ENCODE data around the gene RAB11FIP4. TPM values are rescaled to one million over a fixed set of nuclear protein-coding genes. Genes with fewer than 3 reads are reported as not detected.
A peak's percentile ranks its signal among the peaks of the same experiment; 100 is the strongest.

RAB11FIP4 gene
- total and polyA plus RNA-seq, 2 of the 13 experiments (the other 11 are each of a cell fraction or from before 2014, with no cell fraction given), result 28.0 to 89.3 TPM

DNA sequence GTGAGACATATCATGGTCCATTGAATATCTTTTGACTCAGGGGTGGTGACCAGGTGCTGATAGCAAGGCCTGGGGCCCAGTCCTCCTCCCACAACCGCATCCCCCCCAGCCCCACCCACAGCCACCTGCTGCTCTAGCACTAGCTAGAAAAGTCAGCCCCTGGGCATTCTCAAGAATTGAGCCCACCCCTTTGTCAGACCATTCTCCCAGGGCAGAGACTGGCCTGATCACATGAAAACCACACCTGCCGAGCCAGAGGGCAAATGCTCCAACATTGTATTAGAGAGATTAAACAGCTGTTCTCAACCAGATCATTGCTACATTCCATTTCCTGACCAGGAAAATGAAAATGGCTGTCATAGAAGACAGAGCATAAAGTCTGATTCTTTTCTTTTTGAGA, 62.4 kb downstream of the RAB11FIP4 start:
- ChIA-PET CTCF (ENCODE audit: low intra/inter-chr PET ratio, low total read pairs) (no interaction called here), POLR2A (interaction anchor here (0.6 to 0.7 kb wide), 2 partner anchors 36 to 64 kb away, joined by 3 read pairs; no protein-coding TSS in a partner anchor)
- FAIRE-seq, result no peak
- Histone ChIP-seq H3K9ac (ENCODE audit: insufficient read depth, low read depth, low read length) (no peak overlapping the region), H3K27ac (ENCODE audit: extremely low read length, insufficient read depth, low read length) (no peak overlapping the region), H2AFZ (ENCODE audit: low read length) (no peak overlapping the region), H3K27me3 (ENCODE audit: control insufficient read depth in 1 of 2, insufficient read depth in 2 of 2, low read length in 2 of 2) (no peaks in the 10 kb centered on the region), H3K4me1 (ENCODE audit: insufficient read depth, low read length) (peaks cover 53% of the 10 kb centered on the region), H3K79me2 (ENCODE audit: insufficient read depth, low read length) (no peaks in the 10 kb centered on the region), H3K4me2 (ENCODE audit: low read depth, low read length) (no peak overlapping the region), H3K9me3 (ENCODE audit: low read length) (no peaks in the 10 kb centered on the region), H4K20me1 (ENCODE audit: insufficient read depth, low read length) (no peaks in the 10 kb centered on the region), H3K4me3 (replicated peaks in 1 of 3; ENCODE audit: insufficient read depth in 1 of 3, low read depth in 2 of 3, low read length in 3 of 3) (no peak overlapping the region), H3K36me3 (replicated peaks in 1 of 2; ENCODE audit: control insufficient read depth in 1 of 2, insufficient read depth in 2 of 2, low read length in 2 of 2) (no peaks in the 10 kb centered on the region)
- no TSS peak for BruUV-seq (replicated peaks)
- in situ Hi-C loops (cut with HindIII; ENCODE audit: extremely low pct_ligation_motif_present, low pct_unique_long_range_greater_than_20kb) (no loop called here), intact Hi-C loops (cut with micrococcal nuclease; ENCODE audit: unreplicated experiment) (no loop called here)
- no peak for DNase-seq (ENCODE audit: low spot score)
- 83% methylated on average over 1 of the region's 2 CpGs for WGBS (ENCODE audit: low lambda C conversion rate)
- no peak for ATAC-seq
- TF ChIP-seq ZNF264 (CRISPR knock-in tag; IDR thresholded peaks at IDR 0.05) (no peak), ZNF597 (CRISPR knock-in tag; IDR thresholded peaks at IDR 0.05) (no peak)

DNA sequence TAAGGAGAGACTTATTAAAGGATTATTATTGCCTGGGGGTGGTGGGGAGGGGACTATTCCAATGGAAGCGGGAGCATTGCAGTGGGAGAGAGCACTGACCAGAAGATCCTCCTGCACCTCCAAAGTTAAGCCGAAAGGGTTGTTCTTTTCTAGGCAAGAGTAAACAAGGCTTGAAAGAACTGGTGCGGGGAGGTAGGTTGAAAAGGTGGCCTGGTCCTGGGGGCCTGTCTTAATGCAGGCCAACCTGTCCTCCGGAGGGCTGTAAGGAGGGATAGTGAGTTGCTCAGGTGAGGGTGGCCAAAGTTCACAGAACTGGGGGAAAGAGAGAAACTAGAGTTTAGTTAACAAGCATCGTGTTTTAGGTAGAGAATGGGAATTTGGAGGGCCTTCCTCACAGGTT, 65.3 kb downstream of the RAB11FIP4 start:
- ATAC-seq (peak; percentile 30), FAIRE-seq (no peak), DNase-seq (ENCODE audit: low spot score) (no peak)
- TF ChIP-seq FOXA3 (CRISPR knock-in tag; IDR thresholded peaks at IDR 0.05) (peak; percentile 61), ZFX (CRISPR knock-in tag; IDR thresholded peaks at IDR 0.05; ENCODE audit: low read depth) (peak; percentile 31; the same call in 1 of the 2 replicates), FOXA1 (IDR thresholded peaks at IDR 0.05) (no peak), FOXA1 (CRISPR knock-in tag; IDR thresholded peaks at IDR 0.05) (peak; percentile 43), MAX (IDR thresholded peaks at IDR 0.05) (peak; percentile 23; the same call in 1 of the 2 replicates), ZBTB38 (CRISPR knock-in tag; IDR thresholded peaks at IDR 0.05) (no peak)
- TF ChIP-seq, protein P1, sequence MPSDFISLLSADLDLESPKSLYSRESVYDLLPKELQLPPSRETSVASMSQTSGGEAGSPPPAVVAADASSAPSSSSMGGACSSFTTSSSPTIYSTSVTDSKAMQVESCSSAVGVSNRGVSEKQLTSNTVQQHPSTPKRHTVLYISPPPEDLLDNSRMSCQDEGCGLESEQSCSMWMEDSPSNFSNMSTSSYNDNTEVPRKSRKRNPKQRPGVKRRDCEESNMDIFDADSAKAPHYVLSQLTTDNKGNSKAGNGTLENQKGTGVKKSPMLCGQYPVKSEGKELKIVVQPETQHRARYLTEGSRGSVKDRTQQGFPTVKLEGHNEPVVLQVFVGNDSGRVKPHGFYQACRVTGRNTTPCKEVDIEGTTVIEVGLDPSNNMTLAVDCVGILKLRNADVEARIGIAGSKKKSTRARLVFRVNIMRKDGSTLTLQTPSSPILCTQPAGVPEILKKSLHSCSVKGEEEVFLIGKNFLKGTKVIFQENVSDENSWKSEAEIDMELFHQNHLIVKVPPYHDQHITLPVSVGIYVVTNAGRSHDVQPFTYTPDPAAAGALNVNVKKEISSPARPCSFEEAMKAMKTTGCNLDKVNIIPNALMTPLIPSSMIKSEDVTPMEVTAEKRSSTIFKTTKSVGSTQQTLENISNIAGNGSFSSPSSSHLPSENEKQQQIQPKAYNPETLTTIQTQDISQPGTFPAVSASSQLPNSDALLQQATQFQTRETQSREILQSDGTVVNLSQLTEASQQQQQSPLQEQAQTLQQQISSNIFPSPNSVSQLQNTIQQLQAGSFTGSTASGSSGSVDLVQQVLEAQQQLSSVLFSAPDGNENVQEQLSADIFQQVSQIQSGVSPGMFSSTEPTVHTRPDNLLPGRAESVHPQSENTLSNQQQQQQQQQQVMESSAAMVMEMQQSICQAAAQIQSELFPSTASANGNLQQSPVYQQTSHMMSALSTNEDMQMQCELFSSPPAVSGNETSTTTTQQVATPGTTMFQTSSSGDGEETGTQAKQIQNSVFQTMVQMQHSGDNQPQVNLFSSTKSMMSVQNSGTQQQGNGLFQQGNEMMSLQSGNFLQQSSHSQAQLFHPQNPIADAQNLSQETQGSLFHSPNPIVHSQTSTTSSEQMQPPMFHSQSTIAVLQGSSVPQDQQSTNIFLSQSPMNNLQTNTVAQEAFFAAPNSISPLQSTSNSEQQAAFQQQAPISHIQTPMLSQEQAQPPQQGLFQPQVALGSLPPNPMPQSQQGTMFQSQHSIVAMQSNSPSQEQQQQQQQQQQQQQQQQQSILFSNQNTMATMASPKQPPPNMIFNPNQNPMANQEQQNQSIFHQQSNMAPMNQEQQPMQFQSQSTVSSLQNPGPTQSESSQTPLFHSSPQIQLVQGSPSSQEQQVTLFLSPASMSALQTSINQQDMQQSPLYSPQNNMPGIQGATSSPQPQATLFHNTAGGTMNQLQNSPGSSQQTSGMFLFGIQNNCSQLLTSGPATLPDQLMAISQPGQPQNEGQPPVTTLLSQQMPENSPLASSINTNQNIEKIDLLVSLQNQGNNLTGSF (CRISPR knock-in tag; IDR thresholded peaks at IDR 0.05), result no peak
- peak overlapping the region; percentile 41; the same call in 1 of the 2 replicates for H3K9ac ChIP-seq (ENCODE audit: insufficient read depth, low read depth, low read length)
- H2AFZ ChIP-seq (ENCODE audit: low read length), result peak overlapping the region; percentile 76
- CTCF ChIA-PET (ENCODE audit: low intra/inter-chr PET ratio, low total read pairs), result no interaction called here
- WGBS (ENCODE audit: low lambda C conversion rate), result 7% methylated on average over 5 of the region's 5 CpGs
- no peaks in the 10 kb centered on the region for H3K79me2 ChIP-seq (ENCODE audit: insufficient read depth, low read length)
- H3K27me3 ChIP-seq (ENCODE audit: control insufficient read depth in 1 of 2, insufficient read depth in 2 of 2, low read length in 2 of 2), result no peaks in the 10 kb centered on the region
- in situ Hi-C loops (cut with HindIII; ENCODE audit: extremely low pct_ligation_motif_present, low pct_unique_long_range_greater_than_20kb) (no loop called here), intact Hi-C loops (cut with micrococcal nuclease; ENCODE audit: unreplicated experiment) (no loop called here)
- H3K4me1 ChIP-seq (ENCODE audit: insufficient read depth, low read length), result peaks cover 68% of the 10 kb centered on the region
- no peak overlapping the region for H3K27ac ChIP-seq (ENCODE audit: extremely low read length, insufficient read depth, low read length)
- BruUV-seq (replicated peaks), result no TSS peak
- H3K9me3 ChIP-seq (ENCODE audit: low read length), result no peaks in the 10 kb centered on the region
- peak overlapping the region in 1 of 3 experiments; percentile 61; a peak in 2 of 6 replicates for H3K4me3 ChIP-seq (replicated peaks in 1 of 3; ENCODE audit: insufficient read depth in 1 of 3, low read depth in 2 of 3, low read length in 3 of 3)
- no peaks in the 10 kb centered on the region for H3K36me3 ChIP-seq (replicated peaks in 1 of 2; ENCODE audit: control insufficient read depth in 1 of 2, insufficient read depth in 2 of 2, low read length in 2 of 2)
- peak overlapping the region; percentile 77 for H3K4me2 ChIP-seq (ENCODE audit: low read depth, low read length)
- POLR2A ChIA-PET, result interaction anchor here (1.3 to 2.4 kb wide), 3 partner anchors 11 to 31 kb away, joined by 3 to 13 read pairs (median 4); no protein-coding TSS in a partner anchor
- H4K20me1 ChIP-seq (ENCODE audit: insufficient read depth, low read length), result no peaks in the 10 kb centered on the region

All from HepG2 (cell line).